HG02571 (cell line): Measurements from ENCODE around the gene HOXA1.

Source experiments
- ATAC-seq: cut with Tn5 transposase; IDR thresholded peaks from one replicate; pipeline ENCODE4 v1.9.1; 2021; ENCODE audit warnings: mild to moderate bottlenecking, moderate library complexity; ENCODE audit not compliant: unreplicated experiment

Gene HOXA1

DNA sequence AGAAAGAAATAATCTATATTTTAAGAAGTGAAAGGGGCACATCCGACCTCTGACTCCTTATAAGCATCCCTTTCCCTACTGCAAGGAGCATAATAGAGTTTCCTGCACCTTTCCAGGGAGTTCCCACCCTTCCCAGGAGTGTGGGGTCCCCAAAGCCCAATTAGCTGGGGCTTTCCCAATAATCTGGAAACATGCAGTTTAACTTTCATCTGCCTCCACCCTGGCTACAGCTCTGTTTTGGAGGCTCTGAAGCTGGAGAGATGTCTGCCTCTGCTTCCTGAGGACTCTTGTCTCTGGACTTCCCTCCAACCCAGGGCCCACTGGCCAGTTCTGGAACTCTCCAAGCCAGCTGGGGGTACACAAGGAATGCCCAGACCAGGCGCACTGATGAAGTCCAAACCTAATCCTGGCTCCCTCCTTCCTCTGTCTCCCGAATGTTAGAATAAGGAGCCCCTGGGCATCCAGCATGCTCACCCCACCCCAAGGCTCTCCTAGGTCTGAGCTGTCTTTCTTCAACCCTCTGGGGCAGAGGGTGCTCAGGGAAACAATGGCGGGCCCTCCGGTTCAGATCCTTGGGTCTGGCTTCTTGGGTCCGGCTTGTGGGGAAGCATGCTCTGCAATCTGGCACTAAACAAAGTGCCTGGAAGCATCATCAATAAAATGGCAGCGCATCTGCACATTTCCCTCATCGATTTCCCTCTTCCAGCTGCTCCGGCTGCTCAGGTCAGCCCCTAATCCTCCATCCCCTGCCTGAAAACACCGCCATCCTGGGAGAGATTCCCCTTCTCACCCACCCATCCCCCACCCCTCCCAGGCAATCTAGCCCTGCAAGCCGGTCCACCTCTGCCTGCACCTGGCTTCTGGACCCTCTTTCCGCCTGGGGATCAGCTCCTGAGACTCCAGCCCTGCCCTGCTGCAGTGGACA is 21.4 kb upstream of the HOXA1 start:
- ATAC-seq: no peak

- ATAC-seq: no peak
Observed at GRCh38 chr7:27116031-27116961, 20.5 kb upstream of the HOXA1 start.

GRCh38 chr7:27115221-27116026 is 19.6 kb upstream of the HOXA1 start:
- no peak for ATAC-seq

- ATAC-seq: no peak
Observed at GRCh38 chr7:27114881-27115220, 19.1 kb upstream of the HOXA1 start.

- no peak for ATAC-seq
Observed at GRCh38 chr7:27113991-27114769, 18.4 kb upstream of the HOXA1 start.

- ATAC-seq: no peak
Observed at GRCh38 chr7:27112955-27113949, 17.5 kb upstream of the HOXA1 start.

DNA sequence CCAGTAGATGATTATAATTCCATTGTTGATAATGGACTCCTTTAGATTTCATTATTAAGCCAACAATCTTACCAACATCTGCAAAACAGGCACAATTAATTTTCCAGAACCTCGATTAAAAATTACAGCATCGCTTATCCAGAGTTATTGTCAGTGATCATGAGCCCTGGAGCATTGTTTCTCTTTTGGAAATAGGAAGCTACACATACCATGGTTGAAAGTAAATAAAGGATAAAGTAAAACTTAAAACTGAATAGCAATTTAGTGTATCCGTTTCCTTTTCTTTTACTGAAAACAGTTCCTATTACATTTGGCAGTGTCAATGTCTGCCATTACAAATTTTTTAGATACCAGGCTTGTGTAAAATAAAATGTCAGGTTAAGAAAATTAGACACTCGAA is 16.6 kb upstream of the HOXA1 start:
- no peak for ATAC-seq

DNA sequence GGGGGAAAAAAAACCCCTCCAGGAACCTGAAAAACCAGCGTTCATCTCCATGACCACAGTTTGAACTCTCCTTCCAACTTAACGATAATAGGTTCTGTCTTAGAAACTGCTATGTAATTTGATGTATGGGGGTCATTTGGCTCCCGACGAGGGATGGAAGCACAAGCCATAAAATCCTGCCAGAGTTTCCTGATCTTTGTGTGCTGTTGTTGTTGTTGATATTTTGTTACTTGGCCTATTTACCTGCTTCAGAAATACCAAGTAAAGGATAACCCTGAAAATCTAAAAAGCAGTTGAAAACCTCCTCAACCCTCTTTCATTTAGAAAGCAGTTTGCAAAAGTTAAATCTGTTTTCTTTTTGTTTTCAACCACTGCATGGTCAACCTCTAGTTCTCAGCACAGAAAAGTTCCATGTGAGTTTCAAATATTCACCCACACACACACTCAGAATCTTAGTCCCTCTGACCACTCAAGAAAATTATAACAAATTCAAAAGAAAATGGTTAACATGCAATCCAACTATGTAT is 16.0 kb upstream of the HOXA1 start:
- ATAC-seq: no peak

- ATAC-seq: no peak
Observed at GRCh38 chr7:27111042-27111750, 15.4 kb upstream of the HOXA1 start.

DNA sequence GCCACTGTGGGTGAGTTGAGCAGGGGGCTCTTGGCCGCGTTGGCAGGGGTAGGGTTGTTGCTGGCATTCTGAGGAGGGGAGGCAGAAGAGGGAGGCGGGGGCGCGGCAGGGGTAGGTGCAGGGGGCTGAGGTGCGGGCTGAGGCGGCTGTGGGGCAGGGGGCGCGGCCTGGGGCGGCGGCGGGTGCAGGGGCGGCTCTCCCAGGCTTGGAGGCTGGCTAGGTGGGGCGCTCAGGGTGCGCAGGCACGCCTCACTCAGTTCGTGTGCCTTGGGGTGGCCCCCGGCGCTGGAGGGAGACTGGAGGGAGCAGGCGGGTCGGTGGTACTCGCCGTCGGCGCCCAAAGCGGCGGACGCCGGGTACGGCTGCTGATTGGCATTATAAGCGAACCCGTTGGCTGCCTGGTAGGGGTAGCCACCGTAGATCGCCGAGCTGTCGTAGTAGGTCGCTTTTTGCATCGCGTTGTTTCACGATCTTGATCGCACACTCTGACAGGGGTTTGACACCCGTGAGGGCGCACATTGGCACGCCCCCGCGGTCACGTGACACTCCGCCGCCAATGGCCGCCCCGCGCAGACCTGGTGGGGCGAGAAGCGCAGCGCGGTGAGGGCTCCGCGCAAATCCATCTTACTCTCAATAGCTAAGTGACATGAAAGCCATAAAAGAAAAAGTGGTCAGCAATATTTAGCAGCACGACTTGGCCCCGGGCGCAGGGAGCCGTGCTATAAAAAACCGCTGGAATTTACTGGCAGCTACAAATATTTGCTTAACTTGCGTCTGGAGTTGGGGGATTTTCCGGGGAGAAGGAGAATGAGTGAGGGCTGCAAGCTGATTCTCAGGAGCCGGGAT is 14.6 kb upstream of the HOXA1 start:
- no peak for ATAC-seq

GRCh38 chr7:27109466-27110185 is 13.8 kb upstream of the HOXA1 start:
- no peak for ATAC-seq

GRCh38 chr7:27108390-27109127 is 12.8 kb upstream of the HOXA1 start:
- no peak for ATAC-seq

DNA sequence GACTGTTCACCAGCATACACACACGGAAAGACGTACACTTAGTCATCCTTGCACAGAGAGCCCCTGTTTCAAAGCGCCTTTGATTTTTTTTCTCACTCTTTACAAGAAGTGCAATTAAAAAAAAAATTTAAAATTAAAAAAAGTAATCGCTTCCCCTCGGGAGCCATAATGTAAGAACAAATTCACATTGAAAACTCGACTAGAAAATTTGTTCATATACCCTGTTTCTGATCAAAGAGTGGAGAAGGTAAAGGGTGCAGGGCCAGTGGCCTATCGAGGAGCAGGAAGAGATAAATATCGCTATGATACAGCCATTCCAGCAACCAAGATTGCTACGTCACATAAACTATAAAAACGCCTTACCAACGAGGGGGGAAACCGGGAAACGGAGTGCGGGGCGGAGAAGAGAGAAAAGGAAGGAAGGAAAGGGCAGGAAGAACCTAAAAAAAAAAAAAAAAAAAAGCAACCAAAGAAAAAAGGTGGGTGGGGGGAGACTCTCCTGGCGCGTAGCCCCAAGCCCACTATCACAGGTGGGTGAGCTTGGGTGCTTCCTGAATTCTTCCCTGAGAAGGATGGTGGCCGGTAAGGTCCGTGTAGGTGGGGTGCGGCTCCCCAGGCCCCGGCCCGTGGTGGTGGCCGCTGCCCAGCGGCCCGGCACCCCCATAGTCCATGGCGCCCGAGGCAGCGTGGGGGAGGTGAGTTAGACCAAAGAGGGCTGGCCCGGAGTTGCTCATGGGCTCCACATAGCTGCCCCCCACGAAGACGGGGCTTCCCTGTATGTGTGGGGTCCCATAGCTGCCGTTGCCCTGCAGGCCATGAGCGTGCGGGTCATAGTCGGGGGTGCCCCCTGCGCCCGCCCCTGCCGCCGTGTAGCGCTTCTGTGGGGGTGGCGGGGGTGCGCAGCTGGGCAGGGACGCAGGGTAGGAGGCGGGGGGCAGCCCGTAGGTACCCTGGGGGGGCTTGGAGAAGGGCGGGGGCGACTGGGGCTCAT is 11.9 kb upstream of the HOXA1 start:
- ATAC-seq: no peak

DNA sequence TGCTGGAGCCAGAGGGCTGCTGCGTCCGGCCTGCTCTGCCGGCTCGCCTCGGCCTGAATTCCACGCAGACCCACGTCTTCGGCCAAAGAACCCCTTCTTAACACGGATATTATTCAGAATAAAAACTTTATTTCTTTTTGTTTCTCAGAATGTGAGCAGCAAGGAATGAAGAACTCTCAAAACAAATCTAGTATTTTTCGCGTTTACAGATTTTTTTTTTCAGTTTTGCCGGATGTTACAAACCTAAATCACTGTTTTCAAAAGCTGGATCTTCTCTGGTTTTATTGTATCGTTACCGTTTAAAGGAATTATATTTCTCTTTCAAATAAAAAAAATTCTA is 11.1 kb upstream of the HOXA1 start:
- no peak for ATAC-seq
